Measurements from ENCODE around the gene ZNF618. TPM values are rescaled to one million over a fixed set of nuclear protein-coding genes. Genes with fewer than 3 reads are reported as not detected.

ZNF618 gene
- total RNA-seq, 1 donor from 2014 or later, result 3.9 TPM

GRCh38 chr9:114049441-114050225 lies 173.5 kb downstream of the ZNF618 start:
- no peak for TF ChIP-seq CTCF (conservative IDR thresholded peaks at IDR 0.05; ENCODE audit: low read depth, low read length)
- H3K4me3 ChIP-seq (ENCODE audit: low read depth, low read length), result no peak overlapping the region
- no peak for DNase-seq (ENCODE audit: low read depth)

- H3K4me3 ChIP-seq (ENCODE audit: low read depth, low read length), result no peak overlapping the region
- DNase-seq (ENCODE audit: low read depth), result no peak
- TF ChIP-seq CTCF (conservative IDR thresholded peaks at IDR 0.05; ENCODE audit: low read depth, low read length), result no peak
Measured at GRCh38 chr9:114050226-114050568, 174.1 kb downstream of the ZNF618 start.

GRCh38 chr9:114050646-114051045 lies 174.5 kb downstream of the ZNF618 start:
- DNase-seq (ENCODE audit: low read depth), result no peak
- TF ChIP-seq CTCF (conservative IDR thresholded peaks at IDR 0.05; ENCODE audit: low read depth, low read length), result no peak
- H3K4me3 ChIP-seq (ENCODE audit: low read depth, low read length), result no peak overlapping the region

- H3K4me3 ChIP-seq (ENCODE audit: low read depth, low read length), result no peak overlapping the region
- no peak for TF ChIP-seq CTCF (conservative IDR thresholded peaks at IDR 0.05; ENCODE audit: low read depth, low read length)
- no peak for DNase-seq (ENCODE audit: low read depth)
Measured at GRCh38 chr9:114051281-114051680, 175.2 kb downstream of the ZNF618 start.

GRCh38 chr9:114051706-114052105 lies 175.6 kb downstream of the ZNF618 start:
- TF ChIP-seq CTCF (conservative IDR thresholded peaks at IDR 0.05; ENCODE audit: low read depth, low read length), result no peak
- DNase-seq (ENCODE audit: low read depth), result no peak
- no peak overlapping the region for H3K4me3 ChIP-seq (ENCODE audit: low read depth, low read length)

GRCh38 chr9:114053246-114054005 lies 177.3 kb downstream of the ZNF618 start:
- no peak overlapping the region for H3K4me3 ChIP-seq (ENCODE audit: low read depth, low read length)
- no peak for TF ChIP-seq CTCF (conservative IDR thresholded peaks at IDR 0.05; ENCODE audit: low read depth, low read length)
- DNase-seq (ENCODE audit: low read depth), result no peak

Measured in epithelial cell of proximal tubule (primary cell).